Activated T-helper 1 cell treated with Interleukin-2 at 50 U/mL for 16 hours (primary cell): ENCODE measurements around the gene NFIA.

Source experiments
- DNase-seq: peaks from one replicate; pipeline ENCODE4 v3.0.0-alpha.2; 2020; ENCODE audit warnings: low read depth

Gene NFIA

GRCh38 chr1:61130338-61131000 is 48.1 kb downstream of the NFIA start:
- DNase-seq, result no peak

- no peak for DNase-seq
Observed at GRCh38 chr1:61131248-61131647, 48.9 kb downstream of the NFIA start.

- no peak for DNase-seq
Observed at GRCh38 chr1:61131716-61132115, 49.4 kb downstream of the NFIA start.

DNA sequence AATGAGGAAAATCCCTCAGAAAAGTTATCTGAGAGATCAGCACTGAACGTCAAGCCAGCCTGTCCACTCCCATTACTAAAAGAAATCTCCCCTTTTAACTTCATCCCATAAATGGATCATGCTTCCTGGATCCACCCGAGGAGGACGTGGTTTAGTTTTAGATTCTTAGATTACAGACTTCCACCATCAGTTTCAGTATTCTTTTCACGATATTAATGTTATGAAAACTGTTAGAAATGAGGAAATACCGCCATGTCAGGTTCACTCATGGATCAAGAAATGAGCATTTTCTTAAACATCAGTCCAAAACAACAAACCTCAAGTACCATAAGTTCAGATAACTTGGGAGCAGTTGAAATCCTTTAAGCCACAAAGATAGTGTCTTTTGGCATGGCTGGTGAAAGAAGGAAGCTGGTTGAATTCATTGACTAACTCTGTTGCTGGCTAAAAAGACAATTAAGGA is 49.8 kb downstream of the NFIA start:
- no peak for DNase-seq

GRCh38 chr1:61132645-61133334 is 50.4 kb downstream of the NFIA start:
- DNase-seq, result no peak

DNA sequence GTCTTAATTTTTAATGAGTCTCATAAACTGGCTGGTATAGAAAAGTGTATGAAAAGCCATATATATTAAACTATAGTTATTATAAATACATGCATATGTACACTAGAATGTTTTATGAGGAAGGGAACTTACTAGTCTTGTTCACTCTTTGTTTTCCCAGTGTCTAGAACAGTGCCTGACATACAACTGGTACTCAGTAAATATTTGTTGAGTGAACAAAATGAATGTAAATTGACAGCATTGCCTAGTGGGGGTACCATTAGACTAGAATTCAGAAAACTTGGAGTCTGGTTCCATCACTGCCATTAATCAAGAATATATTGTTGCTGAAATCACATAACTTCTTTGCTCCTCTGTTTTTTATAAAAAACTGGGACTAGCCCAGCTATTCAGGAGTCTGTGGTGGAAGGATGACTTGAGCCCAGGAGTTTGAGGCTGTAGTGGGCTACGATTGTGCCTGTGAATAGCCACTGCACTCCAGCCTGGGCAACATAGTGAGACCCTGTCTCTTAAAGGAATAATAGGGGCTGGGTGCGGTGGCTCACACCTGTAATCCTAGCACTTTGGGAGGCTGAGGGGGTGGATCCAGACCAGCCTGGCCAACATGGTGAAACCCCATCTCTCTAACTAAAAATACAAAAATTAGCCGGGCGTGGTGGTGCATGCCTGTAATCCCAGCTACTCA is 51.1 kb downstream of the NFIA start:
- DNase-seq, result no peak

DNA sequence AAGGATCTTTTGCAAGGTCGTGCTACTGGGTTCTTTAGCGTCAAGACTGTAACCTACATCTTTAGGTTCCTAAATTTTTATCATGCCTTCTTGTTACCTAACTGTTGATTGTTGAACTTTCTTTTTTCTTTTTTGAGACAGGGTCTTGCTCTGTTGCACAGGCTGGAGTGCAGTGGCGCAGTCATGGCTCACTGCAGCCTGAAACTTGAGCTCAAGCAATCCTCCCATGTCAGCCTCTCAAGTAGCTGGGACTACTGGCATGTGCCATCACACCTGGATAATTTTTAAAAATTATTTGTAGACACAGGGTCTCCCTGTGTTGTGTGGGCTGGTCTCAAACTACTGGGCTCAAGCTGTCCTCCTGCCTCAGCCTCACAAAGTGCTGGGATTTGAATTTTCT is 52.9 kb downstream of the NFIA start:
- DNase-seq, result no peak

DNA sequence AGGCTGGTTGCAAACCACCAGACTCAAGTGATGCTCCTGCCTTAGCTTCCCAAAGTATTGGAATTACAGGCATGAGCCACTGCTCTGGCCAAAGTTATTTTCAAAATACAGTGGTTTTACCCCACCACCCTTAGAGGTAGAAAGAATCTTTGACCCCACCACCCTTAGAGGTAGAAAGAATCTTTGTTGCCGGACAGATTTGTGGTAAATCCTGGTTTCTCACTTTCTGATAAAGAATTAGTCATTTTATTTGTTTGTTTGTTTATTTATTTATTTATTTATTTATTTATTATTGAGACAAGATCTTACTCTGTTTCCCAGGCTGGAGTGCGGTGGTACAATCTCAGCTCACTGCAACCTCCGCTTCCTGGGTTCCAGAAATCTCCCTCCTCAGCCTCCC is 55.9 kb downstream of the NFIA start:
- no peak for DNase-seq

DNA sequence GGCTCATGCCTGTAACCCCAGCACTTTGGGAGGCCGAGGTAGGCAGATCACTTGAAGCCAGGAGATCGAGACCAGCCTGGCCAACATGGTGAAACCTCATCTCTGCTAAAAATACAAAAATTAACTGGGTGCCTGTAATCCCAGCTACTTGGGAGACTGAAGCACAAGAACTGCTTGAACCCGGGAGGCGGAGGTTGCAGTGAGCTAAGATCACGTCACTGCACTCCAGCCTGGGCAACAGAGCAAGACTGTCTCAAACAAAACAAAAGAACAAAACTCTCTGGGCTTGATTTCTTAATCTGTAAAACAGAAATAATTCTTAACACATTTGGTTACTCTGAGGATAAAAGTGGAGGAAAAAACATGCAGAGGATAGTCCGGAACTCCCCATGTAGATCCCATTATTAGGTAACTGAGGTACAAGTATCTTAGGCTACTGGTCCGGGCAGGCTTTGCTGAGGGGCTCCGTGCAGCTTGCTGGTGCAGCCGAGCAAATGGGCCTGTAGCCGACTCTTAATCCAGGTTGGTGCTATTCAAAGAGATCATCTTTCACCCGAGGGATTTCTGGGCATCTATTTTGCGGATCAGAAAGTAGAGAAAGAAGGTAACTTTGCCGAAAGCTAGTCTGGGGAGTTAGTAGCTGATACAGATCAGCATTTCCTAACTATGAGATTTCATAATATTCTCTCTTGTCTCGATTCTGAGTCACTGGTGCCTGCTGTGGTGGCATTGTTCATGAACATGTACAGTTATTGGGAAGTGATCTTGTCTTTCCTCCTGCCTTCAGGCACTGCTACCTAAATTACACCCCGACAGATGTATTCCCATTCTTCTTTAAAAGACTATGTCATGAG is 56.8 kb downstream of the NFIA start:
- no peak for DNase-seq

- no peak for DNase-seq
Observed at GRCh38 chr1:61139775-61140549, 57.6 kb downstream of the NFIA start.

DNA sequence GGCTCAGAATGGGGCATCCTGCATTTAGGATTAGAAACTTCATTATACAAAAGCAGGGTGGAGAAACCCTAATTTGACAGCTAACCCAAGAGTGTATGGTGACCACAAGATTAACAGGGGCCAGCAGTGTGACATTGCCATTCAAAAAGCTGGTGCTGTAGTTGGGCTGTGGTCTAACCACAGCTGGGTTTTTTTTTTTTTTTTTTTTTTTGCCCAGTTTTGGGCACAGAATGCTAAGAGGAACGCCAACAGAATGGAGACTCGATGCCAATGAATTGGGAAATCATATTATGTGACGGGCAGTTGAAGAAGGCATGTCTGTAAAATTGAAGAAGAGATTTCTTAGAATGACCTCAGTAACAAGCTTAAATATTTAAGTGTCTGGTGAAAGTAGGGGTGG is 58.4 kb downstream of the NFIA start:
- DNase-seq, result no peak

GRCh38 chr1:61141288-61142042 is 59.1 kb downstream of the NFIA start:
- DNase-seq, result no peak

GRCh38 chr1:61142043-61142440 is 59.7 kb downstream of the NFIA start:
- DNase-seq, result no peak

- no peak for DNase-seq
Observed at GRCh38 chr1:61142726-61143500, 60.6 kb downstream of the NFIA start.

- DNase-seq, result no peak
Observed at GRCh38 chr1:61143821-61144424, 61.6 kb downstream of the NFIA start.

GRCh38 chr1:61149010-61149860 is 66.9 kb downstream of the NFIA start:
- no peak for DNase-seq

DNA sequence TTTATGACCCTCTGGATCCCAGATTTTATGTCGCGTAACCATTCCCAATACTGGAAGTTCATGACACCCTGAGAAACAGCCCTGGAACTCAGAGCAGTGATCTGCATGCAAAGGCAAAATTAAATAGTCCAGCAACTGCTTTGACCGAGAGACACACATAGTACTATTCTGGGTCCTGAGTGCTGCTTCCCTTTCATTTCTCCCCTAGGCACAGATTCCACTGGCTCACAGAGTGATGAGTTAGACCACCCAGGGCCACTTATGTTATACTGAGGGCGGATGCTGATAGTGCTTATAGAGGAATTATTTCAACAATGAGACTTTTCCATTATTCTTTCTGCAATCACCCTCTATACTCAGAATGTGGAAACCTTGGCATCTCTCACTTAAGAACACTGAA is 69.2 kb downstream of the NFIA start:
- no peak for DNase-seq

DNA sequence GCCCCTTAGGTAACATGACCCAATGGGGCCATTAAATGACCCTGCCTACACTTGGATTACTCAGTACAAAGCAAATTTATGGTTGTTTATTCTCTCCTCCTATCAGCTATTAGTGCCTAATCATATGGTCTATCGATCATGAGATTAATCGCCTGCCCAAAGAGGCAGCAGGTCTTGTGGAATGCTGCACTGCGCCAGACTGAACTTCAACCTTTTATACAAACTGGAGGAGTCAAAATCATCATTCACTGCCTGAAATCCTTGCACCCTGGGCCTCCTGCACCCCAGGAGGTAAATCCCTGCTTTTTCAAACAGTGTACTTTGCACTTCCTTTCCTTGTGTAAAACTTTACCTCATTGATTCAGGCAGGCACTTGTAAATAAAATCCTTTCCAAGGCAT is 69.7 kb downstream of the NFIA start:
- no peak for DNase-seq
